Breast epithelium (tissue), 4 donors: Measurements from ENCODE around the gene TRPV4. TPM values are rescaled to one million over a fixed set of nuclear protein-coding genes. Genes with fewer than 3 reads are reported as not detected.

Source experiments
- DNase-seq, 2 donors: peaks; one replicate each; pipeline ENCODE4 v3.0.0-alpha.2; 2019; ENCODE audit warnings: low spot score in 2 of 2
- H3K27ac ChIP-seq, 2 donors: fragments of 200-600 bp; sonication (generic) in 1 of 2; one replicate each; pipeline ENCODE4 v1.5.1; 2016 to 2019; ENCODE audit warnings: mild to moderate bottlenecking in 1 of 2
- H3K27me3 ChIP-seq, 2 donors: fragments of 200-600 bp; sonication (generic) in 1 of 2; one replicate each; pipeline versions ENCODE4 v1.5.1 to v1.6.0; 2017 to 2019; ENCODE audit warnings: control low read depth in 1 of 2, mild to moderate bottlenecking in 1 of 2
- H3K36me3 ChIP-seq: fragments of 200-600 bp; one replicate; pipeline ENCODE4 v1.5.1; 2019
- H3K4me1 ChIP-seq, 2 donors: fragments of 200-600 bp; sonication (generic); one replicate each; pipeline ENCODE4 v1.5.1; 2016 to 2019; ENCODE audit warnings: control low read depth in 1 of 2
- H3K4me3 ChIP-seq, 3 donors: fragments of 200-600 bp; sonication (generic); 1 replicate in 2 of 3; 2 replicates in 1 of 3; pipeline ENCODE4 v1.5.1; 2016 to 2019; ENCODE audit warnings: mild to moderate bottlenecking in 3 of 3, moderate library complexity in 2 of 3
- H3K9me3 ChIP-seq, 2 donors: fragments of 200-600 bp; sonication (generic) in 1 of 2; one replicate each; pipeline ENCODE4 v1.5.1; 2016 to 2019; ENCODE audit warnings: control low read depth in 1 of 2
- CTCF ChIP-seq, 3 donors: fragments of 450-650 bp; IDR thresholded peaks; one replicate each; pipeline ENCODE4 v1.5.1; 2016 to 2017; ENCODE audit warnings: antibody characterized with exemption in 3 of 3, mild to moderate bottlenecking in 3 of 3, moderate library complexity in 3 of 3
- POLR2A ChIP-seq: fragments of 450-650 bp; IDR thresholded peaks from one replicate; pipeline ENCODE4 v1.6.1; 2016; ENCODE audit warnings: antibody characterized with exemption, mild to moderate bottlenecking, moderate library complexity
- POLR2AphosphoS5 ChIP-seq, 3 donors: sonication (generic); formaldehyde crosslinking; IDR thresholded peaks; one replicate each; pipeline ENCODE4 v1.6.1; 2017; ENCODE audit warnings: antibody characterized with exemption in 3 of 3
- intact Hi-C: fragments of 100-400 bp; cut with DNase I; formaldehyde crosslinking; loops from one replicate; pipeline ENCODE4 v1.15.1; 2023; ENCODE audit warnings: low total_unique reads
- total RNA-seq, 3 donors: library from RNA; depleted of rRNA; stranded (reverse); fragments of >200 nt; gene quantifications; one replicate each; pipeline ENCODE4 v1.1.0, GENCODE V29; 2016

Gene TRPV4
- total RNA-seq, 3 donors from 2014 or later = 0.64 to 6.4 (median 2.0) TPM

GRCh38 chr12:109814600-109815150 is 18.5 kb downstream of the TRPV4 start:
- no peaks in the 10 kb centered on the region for H3K36me3 ChIP-seq
- no peak for DNase-seq
- intact Hi-C loops = no loop called here
- H3K27me3 ChIP-seq = no peaks in the 10 kb centered on the region
- no peak overlapping the region for H3K4me3 ChIP-seq
- no peaks in the 10 kb centered on the region for H3K9me3 ChIP-seq
- H3K27ac ChIP-seq = no peak overlapping the region
- TF ChIP-seq POLR2AphosphoS5 (IDR thresholded peaks at IDR 0.05) (no peak), POLR2A (no peak), CTCF (IDR thresholded peaks at IDR 0.05) (no peak)
- H3K4me1 ChIP-seq = peaks cover 0 to under 1% of the 10 kb centered on the region in 2 donors

- H3K9me3 ChIP-seq = no peaks in the 10 kb centered on the region
- no peak overlapping the region for H3K27ac ChIP-seq
- no peak overlapping the region for H3K4me3 ChIP-seq
- DNase-seq = no peak
- TF ChIP-seq CTCF (IDR thresholded peaks at IDR 0.05) (no peak), POLR2AphosphoS5 (IDR thresholded peaks at IDR 0.05) (no peak), POLR2A (no peak)
- intact Hi-C loops = no loop called here
- no peaks in the 10 kb centered on the region for H3K36me3 ChIP-seq
- no peaks in the 10 kb centered on the region for H3K27me3 ChIP-seq
- H3K4me1 ChIP-seq = no peaks in the 10 kb centered on the region
Observed at GRCh38 chr12:109813810-109814416, 19.3 kb downstream of the TRPV4 start.

- no peaks in the 10 kb centered on the region for H3K9me3 ChIP-seq
- no peaks in the 10 kb centered on the region for H3K4me1 ChIP-seq
- H3K27ac ChIP-seq = no peak overlapping the region
- intact Hi-C loops = no loop called here
- DNase-seq = no peak
- no peak overlapping the region for H3K4me3 ChIP-seq
- TF ChIP-seq POLR2A (no peak), CTCF (IDR thresholded peaks at IDR 0.05) (no peak), POLR2AphosphoS5 (IDR thresholded peaks at IDR 0.05) (no peak)
- H3K36me3 ChIP-seq = no peaks in the 10 kb centered on the region
- H3K27me3 ChIP-seq = no peaks in the 10 kb centered on the region
Observed at GRCh38 chr12:109811624-109811995, 21.6 kb downstream of the TRPV4 start.

- intact Hi-C loops = no loop called here
- Histone ChIP-seq H3K36me3 (no peaks in the 10 kb centered on the region), H3K4me1 (no peaks in the 10 kb centered on the region), H3K27me3 (no peaks in the 10 kb centered on the region), H3K27ac (no peak overlapping the region), H3K9me3 (no peaks in the 10 kb centered on the region), H3K4me3 (no peak overlapping the region)
- TF ChIP-seq CTCF (IDR thresholded peaks at IDR 0.05) (no peak), POLR2A (no peak), POLR2AphosphoS5 (IDR thresholded peaks at IDR 0.05) (no peak)
- no peak for DNase-seq
Observed at GRCh38 chr12:109810954-109811623, 22.1 kb downstream of the TRPV4 start.
